Keratinocyte (primary cell): Measurements from ENCODE around the gene ADGRV1. TPM values are rescaled to one million over a fixed set of nuclear protein-coding genes. Genes with fewer than 3 reads are reported as not detected.

Experiments used
- DNase-seq: peaks from one replicate; pipeline ENCODE4 v3.0.0-alpha.2; 2011; ENCODE audit warnings: low read depth, missing footprints, low spot score
- FAIRE-seq: peaks from 2 replicates; lab custom pipeline; 2011; peaks lifted over from hg19 to GRCh38; lab: Jason Lieb, UNC
- H2AFZ ChIP-seq: 2 replicates; pipeline ENCODE4 v1.6.0; 2012; ENCODE audit warnings: low read length, control low read depth, inconsistent platforms; ENCODE audit not compliant: control insufficient read depth
- H3K27ac ChIP-seq: 2 replicates; pipeline ENCODE4 v1.5.1; 2011; ENCODE audit warnings: low read length; ENCODE audit not compliant: control insufficient read depth, insufficient read depth
- H3K27me3 ChIP-seq: 3 replicates; pipeline ENCODE4 v1.6.0; 2011; ENCODE audit warnings: low read length; ENCODE audit not compliant: control insufficient read depth, insufficient read depth; ENCODE audit errors: extremely low read depth
- H3K36me3 ChIP-seq, 2 experiments: 2 replicates in 1 of 2; 3 replicates in 1 of 2; pipeline ENCODE4 v1.5.1; 2011; ENCODE audit warnings: low read length in 2 of 2, mild to moderate bottlenecking in 1 of 2; ENCODE audit not compliant: control insufficient read depth in 2 of 2, insufficient read depth in 2 of 2; ENCODE audit errors: extremely low read depth in 1 of 2
- H3K4me1 ChIP-seq: 3 replicates; pipeline ENCODE4 v1.5.1; 2011; ENCODE audit warnings: low read length; ENCODE audit not compliant: control insufficient read depth, insufficient read depth; ENCODE audit errors: extremely low read depth
- H3K4me2 ChIP-seq: 3 replicates; pipeline ENCODE4 v1.6.0; 2011; ENCODE audit warnings: low read depth, low read length; ENCODE audit not compliant: control insufficient read depth, insufficient read depth; ENCODE audit errors: extremely low read depth
- H3K4me3 ChIP-seq, 3 experiments: fragments of 200-600 bp in 1 of 3; sonication (generic) in 1 of 3; 2 replicates in 2 of 3; 3 replicates in 1 of 3; pipeline ENCODE4 v1.5.1; 2011 to 2016; ENCODE audit warnings: low read length in 3 of 3, mild to moderate bottlenecking in 3 of 3, control low read depth in 2 of 3, inconsistent platforms in 1 of 3, low read depth in 1 of 3, mixed read lengths in 1 of 3, mixed run types in 1 of 3, moderate library complexity in 1 of 3; ENCODE audit not compliant: control insufficient read depth in 2 of 3, insufficient read depth in 2 of 3; ENCODE audit errors: extremely low read depth in 1 of 3
- H3K79me2 ChIP-seq: 2 replicates; pipeline ENCODE4 v1.6.0; 2012; ENCODE audit warnings: low read length; ENCODE audit not compliant: control insufficient read depth, insufficient read depth
- H3K9ac ChIP-seq: 3 replicates; pipeline ENCODE4 v1.6.0; 2011; ENCODE audit warnings: low read length; ENCODE audit not compliant: control insufficient read depth, insufficient read depth; ENCODE audit errors: extremely low read depth
- H3K9me1 ChIP-seq: 3 replicates; pipeline ENCODE4 v1.6.0; 2011; ENCODE audit warnings: low read length; ENCODE audit not compliant: control insufficient read depth, insufficient read depth; ENCODE audit errors: extremely low read depth
- H3K9me3 ChIP-seq: 2 replicates; pipeline ENCODE4 v1.5.1; 2012; ENCODE audit warnings: low read depth, low read length; ENCODE audit not compliant: control insufficient read depth
- H4K20me1 ChIP-seq: 3 replicates; pipeline ENCODE4 v1.6.0; 2011; ENCODE audit warnings: low read length; ENCODE audit not compliant: control insufficient read depth, insufficient read depth; ENCODE audit errors: extremely low read depth
- EZH2 ChIP-seq: IDR thresholded peaks from one replicate; pipeline ENCODE4 v1.6.1; 2012; ENCODE audit warnings: inconsistent platforms, mild to moderate bottlenecking, low read length, moderate library complexity
- dilution Hi-C: fragments of 300-500 bp; cut with MboI; formaldehyde crosslinking; loops from one replicate; pipeline ENCODE4 v1.7.0; 2020; ENCODE audit warnings: low sequenced_read_pairs; ENCODE audit not compliant: extremely low pct_ligation_motif_present
- polyA plus RNA-seq, 5 experiments: library from polyadenylated mRNA; depleted of rRNA in 3 of 5; stranded (reverse) in 3 of 5; stranded (forward) in 1 of 5; unstranded in 1 of 5; fragments of >200 nt; gene quantifications; 1 replicate in 1 of 5; 2 replicates in 3 of 5; 3 replicates in 1 of 5; pipeline versions ENCODE4 v1.2.1 to v1.2.3, GENCODE V29; 2011 to 2012; ENCODE audit warnings: missing spikeins in 2 of 5, low read depth in 1 of 5, low replicate concordance in 1 of 5
- TF ChIP-seq, protein P1 (sequence below), 3 experiments: IDR thresholded peaks in 1 of 3; conservative IDR thresholded peaks in 1 of 3; optimal IDR thresholded peaks in 1 of 3; 2 replicates in 2 of 3; 3 replicates in 1 of 3; pipeline versions ENCODE3 to v1.5.1; 2011; ENCODE audit warnings: low read length in 3 of 3, mild to moderate bottlenecking in 3 of 3, moderate library complexity in 2 of 3, control low read depth in 1 of 3, inconsistent platforms in 1 of 3; ENCODE audit not compliant: insufficient read depth in 2 of 3; ENCODE audit errors: extremely low read depth in 1 of 3

ADGRV1 gene
- polyA plus RNA-seq, 1 donor (not counting 4 experiments of a cell fraction or from before 2014, with no cell fraction given), result 0.05 TPM

- Histone ChIP-seq H3K4me1 (peaks cover 2% of the 10 kb centered on the region), H3K36me3 (no peaks in the 10 kb centered on the region), H3K9me3 (no peaks in the 10 kb centered on the region), H4K20me1 (no peaks in the 10 kb centered on the region), H3K27me3 (no peaks in the 10 kb centered on the region), H3K79me2 (no peaks in the 10 kb centered on the region), H3K27ac (no peak overlapping the region), H3K9me1 (no peaks in the 10 kb centered on the region), H3K4me3 (no peak overlapping the region), H3K4me2 (no peak overlapping the region), H2AFZ (no peak overlapping the region), H3K9ac (no peak overlapping the region)
- DNase-seq (no peak), FAIRE-seq (no peak)
- TF ChIP-seq, protein P1, sequence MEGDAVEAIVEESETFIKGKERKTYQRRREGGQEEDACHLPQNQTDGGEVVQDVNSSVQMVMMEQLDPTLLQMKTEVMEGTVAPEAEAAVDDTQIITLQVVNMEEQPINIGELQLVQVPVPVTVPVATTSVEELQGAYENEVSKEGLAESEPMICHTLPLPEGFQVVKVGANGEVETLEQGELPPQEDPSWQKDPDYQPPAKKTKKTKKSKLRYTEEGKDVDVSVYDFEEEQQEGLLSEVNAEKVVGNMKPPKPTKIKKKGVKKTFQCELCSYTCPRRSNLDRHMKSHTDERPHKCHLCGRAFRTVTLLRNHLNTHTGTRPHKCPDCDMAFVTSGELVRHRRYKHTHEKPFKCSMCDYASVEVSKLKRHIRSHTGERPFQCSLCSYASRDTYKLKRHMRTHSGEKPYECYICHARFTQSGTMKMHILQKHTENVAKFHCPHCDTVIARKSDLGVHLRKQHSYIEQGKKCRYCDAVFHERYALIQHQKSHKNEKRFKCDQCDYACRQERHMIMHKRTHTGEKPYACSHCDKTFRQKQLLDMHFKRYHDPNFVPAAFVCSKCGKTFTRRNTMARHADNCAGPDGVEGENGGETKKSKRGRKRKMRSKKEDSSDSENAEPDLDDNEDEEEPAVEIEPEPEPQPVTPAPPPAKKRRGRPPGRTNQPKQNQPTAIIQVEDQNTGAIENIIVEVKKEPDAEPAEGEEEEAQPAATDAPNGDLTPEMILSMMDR (optimal IDR thresholded peaks at IDR 0.05 in 1 of 3, IDR thresholded peaks at IDR 0.05 in 1 of 3, conservative IDR thresholded peaks at IDR 0.05 in 1 of 3; ENCODE audit: extremely low read depth in 1 of 3, insufficient read depth in 2 of 3, low read length in 3 of 3), result no peak
- no peak for TF ChIP-seq EZH2
- dilution Hi-C loops, result no loop called here
Observed at GRCh38 chr5:91048073-91048472, 489.5 kb downstream of the ADGRV1 start.

- Histone ChIP-seq H3K4me2 (no peak overlapping the region), H2AFZ (no peak overlapping the region), H4K20me1 (no peaks in the 10 kb centered on the region), H3K9ac (no peak overlapping the region), H3K36me3 (no peaks in the 10 kb centered on the region), H3K27ac (no peak overlapping the region), H3K9me3 (no peaks in the 10 kb centered on the region), H3K4me3 (no peak overlapping the region), H3K27me3 (no peaks in the 10 kb centered on the region), H3K4me1 (peaks cover 2% of the 10 kb centered on the region), H3K9me1 (no peaks in the 10 kb centered on the region), H3K79me2 (no peaks in the 10 kb centered on the region)
- no peak for TF ChIP-seq EZH2
- TF ChIP-seq, protein P1 (optimal IDR thresholded peaks at IDR 0.05 in 1 of 3, IDR thresholded peaks at IDR 0.05 in 1 of 3, conservative IDR thresholded peaks at IDR 0.05 in 1 of 3; ENCODE audit: extremely low read depth in 1 of 3, insufficient read depth in 2 of 3, low read length in 3 of 3), result no peak
- dilution Hi-C loops, result no loop called here
- no peak for DNase-seq
- FAIRE-seq, result no peak
Observed at GRCh38 chr5:91049112-91049511, 490.5 kb downstream of the ADGRV1 start.
